Heart right ventricle (tissue), 16 donors: ENCODE data around the gene PCDHA1. TPM values are rescaled to one million over a fixed set of nuclear protein-coding genes. Genes with fewer than 3 reads are reported as not detected.

Source experiments
- ATAC-seq, 8 donors: fragments of 200-7000 bp; cut with Tn5 transposase; one replicate each; pipeline ENCODE4 v1.9.1; 2020; ENCODE audit warnings: mild to moderate bottlenecking in 8 of 8, moderate library complexity in 8 of 8, moderate number of reproducible peaks in 1 of 8
- DNase-seq, 2 donors: peaks; one replicate each; pipeline ENCODE4 v3.0.0-alpha.2; 2020
- H3K27ac ChIP-seq, 10 donors: fragments of 200-600 bp; sonication (generic) in 2 of 10; one replicate each; pipeline versions ENCODE4 v1.5.0 to v1.8.0; 2020 to 2022; ENCODE audit warnings: mild to moderate bottlenecking in 3 of 10
- H3K27me3 ChIP-seq, 7 donors: fragments of 200-600 bp; one replicate each; pipeline ENCODE4 v1.8.0; 2021 to 2022; ENCODE audit warnings: mild to moderate bottlenecking in 2 of 7
- H3K36me3 ChIP-seq, 9 donors: fragments of 200-600 bp; sonication (generic) in 1 of 9; one replicate each; pipeline versions ENCODE4 v1.5.0 to v1.8.0; 2020 to 2022; ENCODE audit warnings: mild to moderate bottlenecking in 2 of 9
- H3K4me1 ChIP-seq, 9 donors: fragments of 200-600 bp; sonication (generic) in 1 of 9; one replicate each; pipeline versions ENCODE4 v1.5.0 to v1.8.0; 2020 to 2022; ENCODE audit warnings: mild to moderate bottlenecking in 4 of 9
- H3K4me3 ChIP-seq, 10 donors: fragments of 200-600 bp; sonication (generic) in 2 of 10; one replicate each; pipeline versions ENCODE4 v1.5.0 to v1.8.0; 2020 to 2022; ENCODE audit warnings: mild to moderate bottlenecking in 7 of 10, moderate library complexity in 2 of 10
- H3K9me3 ChIP-seq, 11 donors: fragments of 200-600 bp in 10 of 11; sonication (generic) in 2 of 11; one replicate each; pipeline versions ENCODE4 v1.5.0 to v1.8.0; 2013 to 2022; ENCODE audit warnings: mild to moderate bottlenecking in 2 of 11, control low read depth in 1 of 11, moderate library complexity in 1 of 11
- WGBS, 2 donors: extraction: QIAGEN DNeasy Blood & Tissue Kit; methylation state at CpG; one replicate each; pipeline ENCODE4 v1.1.7; 2013; ENCODE audit warnings: inconsistent platforms in 1 of 2; 5-methylcytosine and 5-hydroxymethylcytosine counted together
- intact Hi-C, 10 donors: fragments of 100-400 bp; cut with DNase I; formaldehyde crosslinking; loops; one replicate each; pipeline versions ENCODE4 v1.11.1 to v1.14.2; 2022
- polyA plus RNA-seq, 2 donors: library from polyadenylated mRNA; stranded (reverse); fragments of 200-250 nt; gene quantifications; one replicate each; pipeline ENCODE4 v1.2.3, GENCODE V29; 2013
- total RNA-seq, 10 donors: library from RNA; stranded (reverse); fragmentation: NEBNext Ultra II Directional in 3 of 10; extraction: Animal tissue kit (Norgen Biotek cat#: 25700) in 3 of 10; gene quantifications; one replicate each; pipeline versions ENCODE4 v1.2.1 to v1.2.4, GENCODE V29; 2021 to 2023
- TF ChIP-seq, protein P1 (sequence below), 9 donors: fragments of 200-600 bp; sonication (generic) in 2 of 9; IDR thresholded peaks; one replicate each; pipeline versions ENCODE4 v1.5.0 to v1.8.0; 2021 to 2022; ENCODE audit warnings: antibody characterized with exemption in 9 of 9, mild to moderate bottlenecking in 5 of 9, moderate library complexity in 1 of 9
- donor health status: Arrhythmogenic right ventricular cardiomyopathy.
- donor health status: ischemic (EF 13 %, LVEDD 7.1; RV severe dilation, severe dysfunction).
- donor health status: healthy with polysubstance abuse.
- donor health status: DM: no; HTN: yes; CAD: no.
- donor health status: DM: no; HTN: no; CAD: no.
- donor health status: ischemic (EF 25% LVEDD 6.9; RV normal size, moderate dysfunction).
- donor health status: ischemic (EF 25% LVEDD 5.7; RV mildly dilated, moderate dysfunction).
- donor health status: healthy.
- donor health status: DM: yes; HTN: yes; CAD: no.
- donor health status: Ischemic cardiomyopathy.
- donor health status: ischemic (EF 35%, LVEDD 5.7; RV mildly dilated, moderate dysfunction).
- donor health status: nonischemic (EF 11% LVEDD 7.7; RV severe dilation, severe dysfunction).
- donor health status: DM: yes; HTN: yes; CAD: no.
- donor health status: PGD.
- donor health status: ischemic (EF 29% LVEDD 5.4; RV normal size, mild dysfunction).
- donor health status: nonischemic (EF 23%, LVEDD 6.1; RV moderate dilation, normal function).

The PCDHA1 gene
- total and polyA plus RNA-seq, 12 donors: 0.07 to 0.09 TPM; not detected in 10

GRCh38 chr5:140966293-140967225 is 180.6 kb downstream of the PCDHA1 start, which contains the start of gene PCDHAC2:
PCDHAC2 (plus strand) TSS chr5:140966476; CDS start chr5:140966767, 291 bp downstream.
- WGBS, 2 donors: 1 to 2% methylated on average over 78 to 80 of the region's 80 CpGs
- ATAC-seq (peak; percentile 52 to 88 (median 74)), DNase-seq (peak; percentile 16 to 36)
- intact Hi-C loops: no loop called here
- peaks cover 0 to 18% (median 8%) of the 10 kb centered on the region in 9 donors for H3K4me1 ChIP-seq
- no peaks in the 10 kb centered on the region for H3K9me3 ChIP-seq
- TF ChIP-seq, protein P1, sequence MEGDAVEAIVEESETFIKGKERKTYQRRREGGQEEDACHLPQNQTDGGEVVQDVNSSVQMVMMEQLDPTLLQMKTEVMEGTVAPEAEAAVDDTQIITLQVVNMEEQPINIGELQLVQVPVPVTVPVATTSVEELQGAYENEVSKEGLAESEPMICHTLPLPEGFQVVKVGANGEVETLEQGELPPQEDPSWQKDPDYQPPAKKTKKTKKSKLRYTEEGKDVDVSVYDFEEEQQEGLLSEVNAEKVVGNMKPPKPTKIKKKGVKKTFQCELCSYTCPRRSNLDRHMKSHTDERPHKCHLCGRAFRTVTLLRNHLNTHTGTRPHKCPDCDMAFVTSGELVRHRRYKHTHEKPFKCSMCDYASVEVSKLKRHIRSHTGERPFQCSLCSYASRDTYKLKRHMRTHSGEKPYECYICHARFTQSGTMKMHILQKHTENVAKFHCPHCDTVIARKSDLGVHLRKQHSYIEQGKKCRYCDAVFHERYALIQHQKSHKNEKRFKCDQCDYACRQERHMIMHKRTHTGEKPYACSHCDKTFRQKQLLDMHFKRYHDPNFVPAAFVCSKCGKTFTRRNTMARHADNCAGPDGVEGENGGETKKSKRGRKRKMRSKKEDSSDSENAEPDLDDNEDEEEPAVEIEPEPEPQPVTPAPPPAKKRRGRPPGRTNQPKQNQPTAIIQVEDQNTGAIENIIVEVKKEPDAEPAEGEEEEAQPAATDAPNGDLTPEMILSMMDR (IDR thresholded peaks at IDR 0.05): no peak
- H3K27ac ChIP-seq: no peak within 1 kb of the TSS
- peak within 1 kb of the TSS; percentile 16 to 64 (median 56) for H3K4me3 ChIP-seq
- peaks cover 0 to 69% (median 49%) of the 10 kb centered on the region in 7 donors for H3K27me3 ChIP-seq
- H3K36me3 ChIP-seq: no peaks in the 10 kb centered on the region

DNA sequence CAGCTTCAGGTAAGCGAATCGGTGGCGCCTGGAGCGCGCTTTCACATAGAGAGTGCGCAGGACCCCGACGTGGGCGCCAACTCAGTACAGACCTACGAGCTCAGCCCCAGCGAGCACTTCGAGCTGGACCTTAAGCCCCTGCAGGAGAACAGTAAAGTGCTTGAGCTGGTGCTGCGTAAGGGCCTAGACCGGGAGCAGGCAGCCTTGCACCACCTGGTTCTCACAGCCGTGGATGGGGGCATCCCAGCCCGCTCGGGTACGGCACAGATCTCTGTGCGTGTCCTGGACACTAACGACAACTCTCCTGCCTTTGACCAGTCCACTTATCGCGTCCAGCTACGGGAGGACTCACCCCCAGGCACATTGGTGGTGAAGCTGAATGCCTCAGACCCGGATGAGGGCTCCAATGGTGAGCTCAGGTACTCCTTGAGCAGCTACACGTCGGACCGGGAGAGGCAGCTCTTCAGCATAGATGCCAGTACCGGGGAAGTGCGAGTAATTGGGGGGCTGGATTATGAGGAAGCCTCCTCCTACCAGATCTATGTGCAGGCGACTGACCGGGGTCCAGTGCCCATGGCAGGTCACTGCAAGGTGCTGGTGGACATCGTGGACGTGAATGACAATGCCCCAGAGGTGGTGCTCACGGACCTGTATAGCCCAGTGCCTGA is 181.4 kb downstream of the PCDHA1 start:
- DNase-seq: no peak
- TF ChIP-seq, protein P1 (IDR thresholded peaks at IDR 0.05): no peak
- H3K9me3 ChIP-seq: no peaks in the 10 kb centered on the region
- H3K4me3 ChIP-seq: peak overlapping the region in 9 of 10 donors; percentile 28 to 64 (median 57)
- H3K4me1 ChIP-seq: peaks cover 0 to 18% (median 8%) of the 10 kb centered on the region in 9 donors
- WGBS, 2 donors: 32% methylated on average over 34 of the region's 34 CpGs
- peak in 1 of 8 donors; percentile 7 for ATAC-seq
- H3K27me3 ChIP-seq: peaks cover 0 to 61% (median 49%) of the 10 kb centered on the region in 7 donors
- H3K36me3 ChIP-seq: no peaks in the 10 kb centered on the region
- no peak overlapping the region for H3K27ac ChIP-seq
- intact Hi-C loops: no loop called here

DNA sequence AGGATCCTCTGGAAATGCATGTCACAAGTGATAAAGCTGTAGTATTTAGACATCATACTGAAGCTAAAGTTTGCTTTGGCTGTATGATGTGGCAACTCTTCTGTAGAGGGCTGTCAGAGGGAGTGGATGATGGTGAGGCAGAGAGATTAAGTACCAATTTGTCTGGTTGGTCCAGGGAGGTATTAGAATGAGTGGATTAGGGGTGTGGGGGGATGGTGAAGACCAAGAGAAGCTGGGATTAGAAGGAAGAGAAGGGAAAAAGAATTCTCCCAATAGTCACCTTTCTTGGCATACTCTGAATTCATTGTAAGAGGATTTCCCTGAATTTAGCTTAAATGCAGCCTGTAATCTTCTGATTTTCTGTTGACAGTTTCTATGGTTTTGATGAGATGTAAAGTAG is 183.9 kb downstream of the PCDHA1 start:
- Histone ChIP-seq H3K4me1 (peaks cover 0 to 18% (median 8%) of the 10 kb centered on the region in 9 donors), H3K27me3 (peaks cover 0 to 40% (median 31%) of the 10 kb centered on the region in 7 donors), H3K27ac (no peak overlapping the region), H3K9me3 (no peaks in the 10 kb centered on the region), H3K36me3 (no peaks in the 10 kb centered on the region), H3K4me3 (no peak overlapping the region)
- DNase-seq (no peak), ATAC-seq (no peak)
- TF ChIP-seq, protein P1 (IDR thresholded peaks at IDR 0.05): no peak
- intact Hi-C loops: no loop called here

- ATAC-seq (peak in 1 of 8 donors; percentile 56), DNase-seq (no peak)
- Histone ChIP-seq H3K4me3 (no peak overlapping the region), H3K36me3 (no peaks in the 10 kb centered on the region), H3K27me3 (peaks cover 0 to 5% (median under 1%) of the 10 kb centered on the region in 7 donors), H3K27ac (no peak overlapping the region), H3K4me1 (no peaks in the 10 kb centered on the region), H3K9me3 (no peaks in the 10 kb centered on the region)
- TF ChIP-seq, protein P1 (IDR thresholded peaks at IDR 0.05): no peak
- intact Hi-C loops: no loop called here
Measured at GRCh38 chr5:140973550-140973949, 187.6 kb downstream of the PCDHA1 start.
